Transverse colon (tissue), 3 donors: ENCODE measurements around the gene SNX5.

ENCODE experiments used
- CTCF ChIP-seq, 5 experiments: fragments of 200-600 bp in 3 of 5; fragments of 450-650 bp in 2 of 5; sonication (generic) in 3 of 5; IDR thresholded peaks; 1 replicate in 2 of 5; 2 replicates in 3 of 5; pipeline ENCODE4 v1.5.1; 2016 to 2017; ENCODE audit warnings: antibody characterized with exemption in 5 of 5, inconsistent platforms in 3 of 5, mild to moderate bottlenecking in 2 of 5, moderate library complexity in 1 of 5
- EP300 ChIP-seq: sonication (generic); formaldehyde crosslinking; IDR thresholded peaks from one replicate; pipeline ENCODE4 v1.6.1; 2017; ENCODE audit warnings: antibody characterized with exemption, low read depth

GRCh38 chr20:17936286-17936760 lies 32.3 kb downstream of the SNX5 start:
- TF ChIP-seq EP300 (no peak), CTCF (IDR thresholded peaks at IDR 0.05) (no peak)
